Thymus (tissue), 11 donors: Measurements from ENCODE around the gene TBC1D14. TPM values are rescaled to one million over a fixed set of nuclear protein-coding genes. Genes with fewer than 3 reads are reported as not detected.

Experiments used
- DNase-seq, 9 donors: peaks; one replicate each; pipeline ENCODE4 v3.0.0-alpha.2; 2013; ENCODE audit warnings: low spot score in 9 of 9, low read depth in 6 of 9, missing footprints in 1 of 9
- H3K27ac ChIP-seq, 2 donors: one replicate each; pipeline ENCODE4 v1.5.1; 2013; ENCODE audit warnings: control low read depth in 1 of 2, low read depth in 1 of 2, low read length in 1 of 2, mild to moderate bottlenecking in 1 of 2, moderate library complexity in 1 of 2
- H3K27me3 ChIP-seq, 2 donors: one replicate each; pipeline ENCODE4 v1.5.1; 2013; ENCODE audit warnings: low read length in 1 of 2; ENCODE audit not compliant: control insufficient read depth in 2 of 2, insufficient read depth in 1 of 2
- H3K36me3 ChIP-seq, 2 donors: one replicate each; pipeline ENCODE4 v1.5.1; 2013; ENCODE audit warnings: low read length in 1 of 2, mild to moderate bottlenecking in 1 of 2, moderate library complexity in 1 of 2; ENCODE audit not compliant: control insufficient read depth in 2 of 2, insufficient read depth in 2 of 2
- H3K4me1 ChIP-seq, 2 donors: one replicate each; pipeline ENCODE4 v1.5.1; 2013; ENCODE audit warnings: low read length in 2 of 2; ENCODE audit not compliant: control insufficient read depth in 2 of 2, insufficient read depth in 2 of 2
- H3K4me3 ChIP-seq, 2 donors: one replicate each; pipeline ENCODE4 v1.5.1; 2013; ENCODE audit warnings: low read length in 2 of 2, control low read depth in 1 of 2, mild to moderate bottlenecking in 1 of 2
- H3K9me3 ChIP-seq, 2 donors: one replicate each; pipeline ENCODE4 v1.5.1; 2013; ENCODE audit warnings: low read length in 1 of 2, mild to moderate bottlenecking in 1 of 2; ENCODE audit not compliant: control insufficient read depth in 2 of 2, insufficient read depth in 1 of 2
- WGBS: extraction: QIAGEN DNeasy Blood & Tissue Kit; methylation state at CpG from one replicate; pipeline ENCODE4 v1.1.7; 2013; 5-methylcytosine and 5-hydroxymethylcytosine counted together
- polyA plus RNA-seq: library from polyadenylated mRNA; stranded (reverse); fragments of 200-250 nt; gene quantifications from one replicate; pipeline ENCODE4 v1.2.3, GENCODE V29; 2013
- total RNA-seq: library from RNA; stranded (reverse); fragments of 120-200 nt; gene quantifications from one replicate; pipeline ENCODE4 v1.2.4, GENCODE V29; 2013
- donor health status: healthy.

Gene TBC1D14
- total and polyA plus RNA-seq, 2 donors = 28.4 to 59.6 TPM

DNA sequence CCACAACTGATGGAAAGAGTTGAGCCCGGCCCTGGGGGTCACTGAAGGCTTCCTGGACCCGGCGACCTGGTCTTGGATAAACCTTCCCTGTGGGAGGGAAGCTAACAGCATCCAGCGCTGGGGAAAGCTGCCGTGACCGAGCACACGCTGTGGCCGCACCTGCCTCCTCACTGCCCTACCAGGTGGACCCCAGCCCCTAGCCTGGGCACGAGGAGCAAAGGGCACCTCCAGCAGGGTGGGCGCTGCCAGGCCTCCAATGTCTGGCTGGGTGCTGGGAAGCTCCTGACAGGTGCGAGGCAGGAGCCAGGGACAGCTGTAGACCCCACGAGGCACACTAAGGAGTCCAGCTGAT, 141.5 kb downstream of the TBC1D14 start:
- H3K27ac ChIP-seq = no peak overlapping the region
- 97% methylated on average over 12 of the region's 12 CpGs for WGBS
- H3K36me3 ChIP-seq = peaks cover 27 to 37% of the 10 kb centered on the region in 2 donors
- peaks cover 12 to 26% of the 10 kb centered on the region in 2 donors for H3K4me1 ChIP-seq
- no peaks in the 10 kb centered on the region for H3K9me3 ChIP-seq
- no peaks in the 10 kb centered on the region for H3K27me3 ChIP-seq
- no peak for DNase-seq
- H3K4me3 ChIP-seq = no peak overlapping the region

DNA sequence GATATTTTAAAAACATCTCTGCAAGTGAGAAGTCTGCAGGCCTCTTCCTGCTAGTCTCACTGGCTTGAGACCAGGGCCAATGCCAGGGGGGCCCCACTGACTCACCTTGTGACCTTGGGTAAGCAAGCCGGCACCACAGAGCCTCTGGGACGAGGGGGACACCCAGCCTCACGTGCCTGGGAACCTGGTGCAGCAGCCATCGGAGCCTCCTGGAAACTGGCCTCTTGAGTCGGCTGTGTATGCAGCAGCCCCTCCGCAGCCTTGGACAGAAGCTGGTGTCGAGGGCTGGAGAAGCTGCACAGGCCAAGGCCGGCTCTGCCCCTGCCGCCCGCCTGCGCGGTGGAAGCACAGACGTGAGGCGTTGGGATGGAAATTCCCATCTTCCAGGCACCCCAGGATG, 142.3 kb downstream of the TBC1D14 start:
- Histone ChIP-seq H3K9me3 (no peaks in the 10 kb centered on the region), H3K4me1 (peaks cover 7 to 18% of the 10 kb centered on the region in 2 donors), H3K27me3 (no peaks in the 10 kb centered on the region), H3K36me3 (peaks cover 33 to 39% of the 10 kb centered on the region in 2 donors), H3K27ac (no peak overlapping the region), H3K4me3 (no peak overlapping the region)
- WGBS = 97% methylated on average over 14 of the region's 14 CpGs
- DNase-seq = no peak

DNA sequence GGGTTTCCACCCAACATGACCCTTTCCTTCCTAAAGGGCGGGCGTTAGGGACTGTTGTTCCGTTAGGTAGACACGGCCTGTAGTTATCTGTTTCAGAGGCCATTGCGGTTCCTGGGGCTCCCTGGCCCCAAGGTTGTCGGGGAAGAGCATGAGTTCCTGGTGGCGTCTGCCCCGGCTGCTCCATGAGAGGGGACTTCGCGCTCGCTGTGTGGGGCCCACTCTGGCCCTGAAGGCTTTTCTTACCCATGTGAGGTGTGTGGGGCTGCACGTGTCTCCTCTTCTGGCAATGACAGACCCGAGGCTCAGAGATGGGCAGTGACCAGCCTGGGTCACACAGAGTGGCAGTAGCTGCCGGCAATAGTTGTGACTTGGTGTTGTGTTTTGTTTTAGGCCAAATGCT, 142.7 kb downstream of the TBC1D14 start:
- no peak for DNase-seq
- peaks cover 7 to 17% of the 10 kb centered on the region in 2 donors for H3K4me1 ChIP-seq
- peaks cover 33 to 39% of the 10 kb centered on the region in 2 donors for H3K36me3 ChIP-seq
- H3K27me3 ChIP-seq = no peaks in the 10 kb centered on the region
- H3K4me3 ChIP-seq = no peak overlapping the region
- H3K27ac ChIP-seq = no peak overlapping the region
- WGBS = 94% methylated on average over 14 of the region's 14 CpGs
- H3K9me3 ChIP-seq = no peaks in the 10 kb centered on the region

DNA sequence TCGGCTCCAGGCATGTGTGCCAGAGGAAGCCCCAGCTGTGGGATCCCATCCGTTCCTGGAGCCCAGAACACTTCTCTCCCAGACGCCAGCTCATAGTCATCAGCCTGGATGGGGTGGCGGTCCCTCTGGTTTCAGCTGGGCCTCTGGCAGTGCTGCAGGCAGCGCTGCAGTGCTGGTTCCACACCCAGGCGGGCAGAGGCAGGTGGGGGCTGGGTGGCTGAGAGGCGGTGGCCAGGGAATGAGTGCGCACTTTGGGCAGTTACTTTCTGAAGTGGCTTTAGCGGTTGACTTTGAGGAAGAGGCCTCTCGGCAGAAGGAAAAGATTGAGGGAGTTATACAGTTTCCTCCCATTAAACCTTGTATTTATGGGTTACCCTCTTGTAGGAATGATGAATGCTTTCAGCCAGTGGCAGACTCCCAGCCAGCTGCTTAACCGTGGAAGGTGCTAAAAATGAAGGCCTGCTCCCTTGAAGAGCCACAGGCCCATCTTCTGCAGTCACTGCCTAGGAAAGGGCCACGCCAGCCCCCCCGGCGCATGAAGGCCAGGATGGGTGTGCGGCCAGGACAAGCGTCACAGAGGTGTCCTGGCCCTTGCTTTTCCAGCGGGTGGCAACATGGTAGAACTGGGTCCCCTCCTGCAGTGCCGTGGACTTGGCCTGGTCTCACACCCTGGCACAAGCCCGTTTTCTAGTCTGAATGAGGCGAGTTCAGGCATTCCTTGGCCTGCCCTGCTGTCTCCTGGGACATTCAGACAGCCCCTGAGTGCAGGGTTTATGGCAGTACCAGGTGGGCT, 143.5 kb downstream of the TBC1D14 start:
- 49% methylated on average over 20 of the region's 20 CpGs for WGBS
- peaks cover 7 to 17% of the 10 kb centered on the region in 2 donors for H3K4me1 ChIP-seq
- no peaks in the 10 kb centered on the region for H3K27me3 ChIP-seq
- H3K27ac ChIP-seq = no peak overlapping the region
- DNase-seq = no peak
- H3K36me3 ChIP-seq = peaks cover 33 to 39% of the 10 kb centered on the region in 2 donors
- H3K9me3 ChIP-seq = no peaks in the 10 kb centered on the region
- H3K4me3 ChIP-seq = no peak overlapping the region

DNA sequence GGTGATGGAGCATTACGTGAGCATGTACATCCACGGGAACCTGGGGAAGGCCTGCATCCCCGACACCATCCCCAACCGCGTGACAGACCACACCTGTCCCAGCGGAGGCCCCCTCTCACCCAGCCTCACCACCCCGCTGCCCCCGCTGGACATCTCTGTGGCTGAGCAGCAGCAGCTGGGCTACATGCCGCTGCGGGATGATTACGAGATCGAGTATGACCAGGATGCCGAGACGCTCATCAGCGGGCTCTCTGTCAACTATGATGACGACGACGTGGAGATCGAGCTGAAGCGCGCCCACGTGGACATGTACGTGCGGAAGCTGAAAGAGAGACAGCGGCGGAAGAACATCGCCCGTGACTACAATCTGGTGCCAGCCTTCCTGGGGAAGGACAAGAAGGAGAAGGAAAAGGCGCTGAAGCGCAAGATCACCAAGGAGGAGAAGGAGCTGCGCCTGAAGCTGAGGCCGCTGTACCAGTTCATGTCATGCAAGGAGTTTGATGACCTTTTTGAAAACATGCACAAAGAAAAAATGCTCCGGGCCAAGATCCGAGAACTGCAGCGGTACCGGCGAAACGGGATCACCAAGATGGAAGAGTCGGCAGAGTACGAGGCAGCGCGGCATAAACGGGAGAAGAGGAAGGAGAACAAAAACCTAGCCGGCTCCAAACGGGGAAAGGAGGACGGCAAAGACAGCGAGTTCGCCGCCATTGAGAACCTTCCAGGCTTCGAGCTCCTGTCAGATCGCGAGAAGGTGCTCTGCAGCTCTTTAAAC, 144.7 kb downstream of the TBC1D14 start:
- peaks cover 34 to 39% of the 10 kb centered on the region in 2 donors for H3K36me3 ChIP-seq
- no peaks in the 10 kb centered on the region for H3K9me3 ChIP-seq
- H3K4me3 ChIP-seq = no peak overlapping the region
- 98% methylated on average over 52 of the region's 52 CpGs for WGBS
- no peak for DNase-seq
- H3K27me3 ChIP-seq = no peaks in the 10 kb centered on the region
- H3K27ac ChIP-seq = no peak overlapping the region
- H3K4me1 ChIP-seq = peaks cover 7 to 17% of the 10 kb centered on the region in 2 donors

DNA sequence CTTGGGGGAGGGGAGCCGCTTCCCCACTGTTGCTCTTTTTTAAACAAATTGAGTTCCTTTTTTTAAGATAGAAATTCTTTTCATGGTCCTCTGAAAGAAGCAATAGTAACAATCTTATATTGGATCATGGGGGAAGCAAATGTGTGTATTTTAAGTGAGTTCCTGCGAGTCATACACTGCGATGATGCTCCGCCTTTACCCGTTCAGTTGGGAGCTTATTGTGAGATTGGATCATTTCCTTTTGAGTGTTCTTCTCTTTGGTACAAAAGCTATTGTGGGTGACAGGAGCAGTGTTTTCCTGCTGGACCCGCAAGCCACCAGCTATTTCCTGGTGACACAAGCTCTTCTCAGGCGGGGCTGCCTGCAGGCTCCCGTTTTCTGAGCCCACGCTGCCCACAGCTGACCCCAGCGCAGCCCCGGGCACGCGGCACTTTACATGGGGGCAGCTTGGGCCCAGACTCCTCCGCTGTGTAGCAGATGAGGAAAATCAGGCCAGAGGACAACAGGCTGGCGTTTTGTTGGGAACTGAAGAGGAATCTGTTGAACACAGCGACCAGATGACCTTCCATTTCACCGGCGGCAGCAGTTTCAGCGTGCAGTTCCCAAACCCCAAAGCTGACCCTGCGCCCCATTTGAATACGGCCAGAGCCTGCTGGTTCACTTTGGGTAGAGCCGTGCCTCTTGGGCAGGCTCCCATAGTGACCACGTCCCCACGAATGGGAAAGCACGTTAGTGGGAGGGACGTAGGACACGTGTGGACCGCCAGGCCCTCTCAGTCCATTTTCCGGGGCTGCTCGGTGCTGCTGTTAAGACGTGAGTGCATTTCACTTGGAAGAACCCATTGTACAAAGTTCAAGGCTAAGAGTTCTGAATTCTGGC, 145.7 kb downstream of the TBC1D14 start:
- peaks cover 41 to 43% of the 10 kb centered on the region in 2 donors for H3K36me3 ChIP-seq
- WGBS = 98% methylated on average over 31 of the region's 31 CpGs
- H3K4me3 ChIP-seq = no peak overlapping the region
- H3K27me3 ChIP-seq = no peaks in the 10 kb centered on the region
- no peak for DNase-seq
- no peaks in the 10 kb centered on the region for H3K9me3 ChIP-seq
- H3K27ac ChIP-seq = no peak overlapping the region
- H3K4me1 ChIP-seq = peaks cover 7 to 17% of the 10 kb centered on the region in 2 donors

DNA sequence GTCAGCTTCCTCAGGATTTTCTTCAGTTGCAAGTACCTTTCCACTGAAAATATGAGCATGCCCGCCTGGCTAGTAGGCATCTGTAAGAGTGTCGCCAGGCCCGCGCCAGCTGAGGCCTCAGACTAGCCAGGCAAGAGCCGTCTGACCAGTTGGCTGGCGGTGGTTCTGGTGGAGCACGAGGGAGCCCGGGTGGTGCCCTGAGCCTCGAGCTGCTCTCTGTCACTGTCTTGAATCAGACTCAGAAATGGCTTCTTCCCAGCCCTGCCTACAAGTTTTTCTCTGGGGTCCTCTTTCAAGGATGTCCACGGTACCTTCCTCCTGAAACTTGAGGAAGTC, 146.3 kb downstream of the TBC1D14 start:
- 98% methylated on average over 10 of the region's 10 CpGs for WGBS
- no peak for DNase-seq
- Histone ChIP-seq H3K36me3 (peaks cover 46 to 49% of the 10 kb centered on the region in 2 donors), H3K27ac (no peak overlapping the region), H3K27me3 (no peaks in the 10 kb centered on the region), H3K4me1 (peaks cover 7 to 17% of the 10 kb centered on the region in 2 donors), H3K9me3 (no peaks in the 10 kb centered on the region), H3K4me3 (no peak overlapping the region)

DNA sequence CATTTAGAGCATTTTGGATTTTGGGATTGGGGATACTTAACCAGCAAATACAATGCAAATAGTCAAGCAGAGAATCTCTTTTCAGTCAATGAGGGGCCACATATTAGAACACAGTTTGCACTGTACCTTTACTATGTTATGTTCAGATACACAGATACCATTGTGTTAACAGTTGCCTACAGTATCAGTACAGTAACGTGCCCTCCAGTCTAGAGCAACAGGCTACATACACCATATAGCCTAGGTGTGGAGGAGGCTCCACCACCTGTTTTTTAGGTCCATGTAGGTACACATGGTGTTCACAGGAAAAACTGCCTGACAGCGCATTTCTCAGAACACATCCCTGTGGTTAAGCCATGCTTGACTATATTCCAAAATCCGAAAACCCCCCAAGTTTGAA, 149.2 kb downstream of the TBC1D14 start:
- Histone ChIP-seq H3K27ac (no peak overlapping the region), H3K27me3 (no peaks in the 10 kb centered on the region), H3K9me3 (no peaks in the 10 kb centered on the region), H3K36me3 (peaks cover 56 to 68% of the 10 kb centered on the region in 2 donors), H3K4me1 (no peaks in the 10 kb centered on the region), H3K4me3 (no peak overlapping the region)
- over 99% methylated on average over 3 of the region's 3 CpGs for WGBS
- DNase-seq = no peak
